ENCODE results near the gene USP48. TPM values are rescaled to one million over a fixed set of nuclear protein-coding genes. Genes with fewer than 3 reads are reported as not detected.

USP48 gene
- total RNA-seq, 1 donor from 2014 or later = 54.5 TPM

GRCh38 chr1:21685946-21686678 is 96.8 kb downstream of the USP48 start:
- Mint-ChIP-seq H3K36me3 (ENCODE audit: low read depth) (peaks cover 48% of the 10 kb centered on the region), H3K27ac (ENCODE audit: unreplicated experiment) (no peak overlapping the region), H3K9me3 (ENCODE audit: low read depth) (peaks cover 21% of the 10 kb centered on the region), H3K27me3 (ENCODE audit: low read depth) (no peaks in the 10 kb centered on the region), H3K4me1 (ENCODE audit: low read depth) (no peaks in the 10 kb centered on the region), H3K4me3 (ENCODE audit: unreplicated experiment) (no peak overlapping the region)
- no peak for DNase-seq (ENCODE audit: low spot score)
- TF ChIP-seq CTCF (IDR thresholded peaks at IDR 0.05) = no peak

GRCh38 chr1:21681426-21681825 is 101.5 kb downstream of the USP48 start:
- H3K36me3 Mint-ChIP-seq (ENCODE audit: low read depth) = peaks cover 51% of the 10 kb centered on the region
- no peaks in the 10 kb centered on the region for H3K4me1 Mint-ChIP-seq (ENCODE audit: low read depth)

GRCh38 chr1:21680918-21681317 is 102.0 kb downstream of the USP48 start:
- Mint-ChIP-seq H3K27ac (ENCODE audit: unreplicated experiment) (no peak overlapping the region), H3K9me3 (ENCODE audit: low read depth) (peaks cover 12% of the 10 kb centered on the region), H3K4me1 (ENCODE audit: low read depth) (no peaks in the 10 kb centered on the region), H3K4me3 (ENCODE audit: unreplicated experiment) (no peak overlapping the region), H3K27me3 (ENCODE audit: low read depth) (no peaks in the 10 kb centered on the region), H3K36me3 (ENCODE audit: low read depth) (peaks cover 46% of the 10 kb centered on the region)
- no peak for DNase-seq (ENCODE audit: low spot score)
- no peak for TF ChIP-seq CTCF (IDR thresholded peaks at IDR 0.05)

More at GRCh38 chr1:21681426-21681825, 101.5 kb downstream of the USP48 start:
- H3K27me3 Mint-ChIP-seq (ENCODE audit: low read depth) = no peaks in the 10 kb centered on the region
- TF ChIP-seq CTCF (IDR thresholded peaks at IDR 0.05) = no peak
- no peak overlapping the region for H3K27ac Mint-ChIP-seq (ENCODE audit: unreplicated experiment)
- DNase-seq (ENCODE audit: low spot score) = no peak
- peaks cover 16% of the 10 kb centered on the region for H3K9me3 Mint-ChIP-seq (ENCODE audit: low read depth)
- no peak overlapping the region for H3K4me3 Mint-ChIP-seq (ENCODE audit: unreplicated experiment)

GRCh38 chr1:21680381-21680780 is 102.6 kb downstream of the USP48 start:
- TF ChIP-seq CTCF (IDR thresholded peaks at IDR 0.05) = no peak
- Mint-ChIP-seq H3K4me3 (ENCODE audit: unreplicated experiment) (no peak overlapping the region), H3K27me3 (ENCODE audit: low read depth) (no peaks in the 10 kb centered on the region), H3K9me3 (ENCODE audit: low read depth) (peaks cover 10% of the 10 kb centered on the region), H3K36me3 (ENCODE audit: low read depth) (peaks cover 43% of the 10 kb centered on the region), H3K4me1 (ENCODE audit: low read depth) (no peaks in the 10 kb centered on the region), H3K27ac (ENCODE audit: unreplicated experiment) (no peak overlapping the region)
- DNase-seq (ENCODE audit: low spot score) = no peak

GRCh38 chr1:21677168-21677567 is 105.8 kb downstream of the USP48 start:
- peaks cover 24% of the 10 kb centered on the region for H3K4me1 Mint-ChIP-seq (ENCODE audit: low read depth)

More at GRCh38 chr1:21677168-21677567, 105.8 kb downstream of the USP48 start:
- DNase-seq (ENCODE audit: low spot score) = no peak
- peaks cover 28% of the 10 kb centered on the region for H3K36me3 Mint-ChIP-seq (ENCODE audit: low read depth)
- no peaks in the 10 kb centered on the region for H3K9me3 Mint-ChIP-seq (ENCODE audit: low read depth)
- no peak overlapping the region for H3K4me3 Mint-ChIP-seq (ENCODE audit: unreplicated experiment)
- no peak overlapping the region for H3K27ac Mint-ChIP-seq (ENCODE audit: unreplicated experiment)
- H3K27me3 Mint-ChIP-seq (ENCODE audit: low read depth) = no peaks in the 10 kb centered on the region
- no peak for TF ChIP-seq CTCF (IDR thresholded peaks at IDR 0.05)

Measured in chondrocyte (in vitro differentiated cells).